NCI-H1417 treated with DMSO at 0.1 percent for 48 hours (cell line): ENCODE data around the gene CACNA1I.

ENCODE experiments used
- DNase-seq: peaks from one replicate; lab custom pipeline; 2025; lab: John Stamatoyannopoulos, UW

The CACNA1I gene

DNA sequence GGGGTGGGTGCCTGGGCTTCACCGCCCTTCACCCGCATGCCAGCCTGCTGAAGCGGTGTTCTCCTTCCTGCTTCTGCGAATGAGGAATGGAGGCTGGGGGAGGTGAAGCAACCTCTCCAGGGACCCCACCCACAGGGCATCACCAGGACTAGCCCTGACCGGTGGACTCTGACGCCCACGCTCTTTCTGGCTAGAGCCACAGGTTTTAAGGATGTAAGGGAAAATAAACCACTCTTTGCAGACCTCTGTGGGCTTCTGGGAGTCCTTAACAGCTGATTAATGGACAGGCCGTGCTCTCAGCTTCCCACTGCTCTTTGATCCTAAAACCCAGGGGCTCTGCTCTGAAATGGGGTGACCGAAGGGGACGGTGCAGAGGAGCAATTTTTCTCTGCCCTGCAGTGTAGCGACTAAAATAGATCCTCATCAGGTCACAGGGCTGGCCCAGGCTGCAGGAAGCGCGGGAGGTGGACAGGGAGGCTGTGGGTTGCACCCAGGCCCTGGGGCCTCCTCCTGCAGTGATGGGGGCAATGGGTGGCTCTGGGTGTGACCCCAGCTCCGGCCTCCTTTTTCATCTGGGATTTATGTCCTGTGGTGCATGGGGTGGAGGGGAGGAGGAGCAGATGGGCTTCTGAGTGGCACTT, 127.4 kb downstream of the CACNA1I start:
- DNase-seq, result no peak

DNA sequence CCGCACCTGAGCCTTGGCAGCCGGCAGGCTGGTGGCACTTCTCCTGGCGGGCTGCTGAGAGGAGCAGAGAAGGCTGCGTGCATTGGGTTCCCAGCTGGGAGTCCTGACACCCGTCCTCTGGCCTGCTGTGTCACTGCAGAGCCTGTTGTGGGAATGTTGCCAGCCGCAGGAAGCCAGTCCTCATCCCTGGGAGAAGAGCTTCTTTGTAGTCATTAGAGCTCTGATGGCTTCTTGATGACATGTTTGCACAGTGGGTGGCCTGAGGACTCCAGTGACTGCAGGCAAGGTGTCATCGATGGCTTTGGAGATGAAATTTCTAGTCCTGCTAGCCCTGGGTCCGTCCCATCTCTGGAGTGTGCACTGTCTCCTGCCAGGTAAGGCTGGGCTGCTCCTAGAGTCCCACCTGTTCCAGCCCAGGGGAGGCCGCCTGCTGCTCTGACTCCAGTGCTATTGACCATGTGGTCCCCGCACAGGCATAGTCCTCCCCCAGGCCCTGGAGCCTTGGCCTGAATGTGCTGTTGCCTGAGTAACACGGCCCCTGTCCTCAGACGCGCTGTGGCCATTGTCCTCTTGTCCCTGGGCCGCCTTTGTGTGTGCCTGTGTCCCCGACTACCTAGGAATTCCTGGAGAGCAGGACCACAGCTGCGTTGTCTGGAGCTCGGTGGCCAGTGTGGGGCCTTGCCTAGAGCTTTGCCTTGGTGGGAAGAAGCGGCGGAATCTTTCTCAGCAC, 129.2 kb downstream of the CACNA1I start:
- DNase-seq, result no peak

GRCh38 chr22:39700565-39700964, 130.0 kb downstream of the CACNA1I start:
- DNase-seq, result no peak

GRCh38 chr22:39703091-39703490, 132.5 kb downstream of the CACNA1I start:
- DNase-seq, result no peak

GRCh38 chr22:39703928-39704639, 133.5 kb downstream of the CACNA1I start:
- DNase-seq, result no peak

DNA sequence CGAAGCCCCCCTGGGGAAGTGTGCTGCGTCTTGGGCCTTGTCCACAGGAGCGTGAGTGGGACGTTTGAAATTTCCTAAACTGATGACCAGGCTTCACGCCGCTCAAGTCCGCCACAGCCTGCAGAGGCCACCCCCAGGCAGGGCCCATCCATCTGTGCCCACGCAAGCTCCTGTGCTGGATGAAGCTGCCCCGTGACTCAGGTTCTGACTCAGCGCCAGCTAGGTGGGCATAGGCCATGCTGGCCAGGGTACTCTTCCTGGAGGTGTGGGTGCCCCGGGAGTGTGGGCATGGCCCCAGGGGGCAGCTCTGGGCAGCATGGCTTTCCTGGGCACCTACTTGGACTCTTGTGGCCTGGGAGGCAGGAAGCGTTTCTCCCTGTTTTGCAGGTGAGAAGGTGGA, 134.8 kb downstream of the CACNA1I start:
- no peak for DNase-seq

- no peak for DNase-seq
Measured at GRCh38 chr22:39706376-39707140, 136.0 kb downstream of the CACNA1I start.

DNA sequence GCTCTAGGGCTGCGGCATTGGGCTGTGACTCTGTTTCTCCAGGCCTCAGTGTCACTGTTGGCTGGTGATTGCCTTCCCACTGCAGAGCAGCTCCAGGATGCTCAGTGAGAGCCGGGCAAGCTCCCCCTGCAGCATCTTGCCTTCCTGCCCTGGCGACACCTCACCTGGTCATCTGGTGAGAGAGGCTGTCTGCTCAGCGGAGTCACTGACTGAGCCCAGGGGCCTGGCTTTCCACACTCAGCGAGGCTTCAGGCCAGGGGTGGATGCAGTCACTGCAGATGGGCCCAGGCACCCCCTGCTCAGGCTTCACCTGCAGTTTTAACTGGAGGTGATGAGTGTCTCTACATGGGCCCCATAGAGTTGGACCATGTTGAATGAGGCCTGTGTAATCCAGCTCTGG, 136.8 kb downstream of the CACNA1I start:
- no peak for DNase-seq

- DNase-seq, result no peak
Measured at GRCh38 chr22:39707816-39708215, 137.3 kb downstream of the CACNA1I start.

DNA sequence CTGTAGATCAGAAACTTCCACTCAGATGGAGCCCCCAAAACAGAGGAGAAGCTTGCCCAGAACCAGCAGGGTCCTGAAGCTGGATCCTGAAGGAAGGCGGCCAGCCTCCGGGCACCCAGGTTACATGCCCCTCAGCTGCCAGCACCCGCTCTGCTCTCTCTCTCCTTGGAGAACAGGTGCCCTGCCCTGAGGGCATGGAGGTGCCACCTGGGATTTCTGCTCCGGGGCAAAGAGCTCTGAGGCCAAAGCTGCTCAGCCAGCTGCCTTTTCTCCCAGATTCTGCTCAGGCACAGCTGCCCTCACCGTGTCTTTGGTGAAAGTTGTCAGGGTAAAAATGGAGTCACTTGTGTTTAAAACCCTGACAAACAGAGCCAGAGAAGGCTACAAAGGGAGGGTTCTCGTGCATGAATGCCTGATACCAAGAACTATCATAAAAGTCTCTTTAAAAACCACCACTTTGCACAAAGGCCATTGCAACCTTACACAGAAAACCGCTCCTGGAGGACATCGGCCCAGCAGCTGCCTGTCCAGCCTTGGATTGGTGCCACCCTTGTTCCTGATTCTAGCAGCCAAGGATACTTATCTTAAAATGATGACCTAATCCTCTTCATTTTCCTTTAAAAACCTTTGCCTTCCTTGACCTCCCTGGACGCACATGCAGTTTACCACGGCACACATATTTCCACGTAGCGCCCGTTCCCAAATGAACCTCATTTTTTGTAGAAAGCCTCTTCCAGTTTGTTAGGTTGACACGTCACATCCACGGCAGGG, 140.0 kb downstream of the CACNA1I start:
- no peak for DNase-seq

- DNase-seq, result no peak
Measured at GRCh38 chr22:39712081-39712480, 141.5 kb downstream of the CACNA1I start.

DNA sequence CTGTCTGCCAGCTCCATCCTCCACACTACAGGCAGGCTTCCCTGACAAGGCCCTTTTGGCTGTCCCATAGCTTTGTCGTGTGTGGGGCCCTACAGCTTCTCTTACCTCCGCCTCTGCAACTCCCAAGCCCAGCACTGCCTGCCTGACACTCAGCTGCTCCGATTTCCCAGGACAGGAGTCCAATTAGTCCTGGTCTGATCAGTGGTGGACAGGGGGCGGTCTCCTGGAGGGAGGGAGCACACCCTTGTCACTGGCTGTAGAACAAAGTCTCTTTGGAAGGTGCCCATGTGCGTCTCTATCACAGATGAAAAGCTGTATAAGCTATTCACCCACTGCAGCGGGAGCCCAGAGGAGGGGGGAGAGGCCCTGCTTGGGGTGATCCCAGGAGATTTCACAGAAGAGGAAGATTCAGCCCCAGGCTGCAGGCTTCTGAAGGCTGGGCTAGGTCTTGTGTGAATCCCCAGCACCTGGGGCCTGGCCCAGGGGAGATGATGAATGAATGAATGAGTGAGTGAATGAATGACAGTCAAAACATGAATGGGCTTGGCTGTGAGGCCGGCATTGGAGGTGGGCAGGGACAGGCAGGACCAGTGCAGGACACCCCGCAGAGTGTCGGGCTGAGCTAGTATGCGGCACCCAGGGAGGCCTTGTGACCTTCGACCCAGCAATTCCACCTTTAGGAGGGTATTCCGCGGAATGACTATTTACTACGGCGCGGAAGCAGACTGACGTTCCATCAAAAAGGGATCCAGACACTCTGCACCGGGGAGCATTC, 142.4 kb downstream of the CACNA1I start:
- DNase-seq, result no peak

DNA sequence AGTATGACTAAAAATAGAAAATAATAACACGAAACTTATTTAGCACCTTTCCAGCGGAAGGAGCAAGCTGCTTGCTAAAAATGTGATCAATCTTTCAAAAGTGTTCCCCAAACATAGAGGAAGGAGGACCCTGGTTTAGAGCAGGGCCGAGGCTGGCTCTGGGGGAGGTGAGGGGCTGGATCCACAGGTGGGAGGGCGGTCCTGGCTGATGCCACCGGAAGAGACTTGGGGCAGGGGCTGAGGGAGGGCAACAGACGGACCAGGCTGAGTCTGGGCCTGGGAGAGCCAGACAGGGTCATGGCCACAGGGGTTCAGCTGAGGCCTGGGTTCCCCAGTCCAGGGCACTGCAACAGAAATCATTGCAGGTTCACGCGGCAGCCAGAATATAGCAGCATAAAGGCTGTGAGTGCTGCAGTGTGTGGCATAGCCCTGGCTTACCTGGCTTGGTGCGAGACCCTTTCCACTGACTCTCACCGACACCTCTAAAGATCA, 143.3 kb downstream of the CACNA1I start:
- DNase-seq, result no peak

GRCh38 chr22:39714321-39714720, 143.8 kb downstream of the CACNA1I start:
- no peak for DNase-seq

- no peak for DNase-seq
Measured at GRCh38 chr22:39715778-39716495, 145.4 kb downstream of the CACNA1I start.

DNA sequence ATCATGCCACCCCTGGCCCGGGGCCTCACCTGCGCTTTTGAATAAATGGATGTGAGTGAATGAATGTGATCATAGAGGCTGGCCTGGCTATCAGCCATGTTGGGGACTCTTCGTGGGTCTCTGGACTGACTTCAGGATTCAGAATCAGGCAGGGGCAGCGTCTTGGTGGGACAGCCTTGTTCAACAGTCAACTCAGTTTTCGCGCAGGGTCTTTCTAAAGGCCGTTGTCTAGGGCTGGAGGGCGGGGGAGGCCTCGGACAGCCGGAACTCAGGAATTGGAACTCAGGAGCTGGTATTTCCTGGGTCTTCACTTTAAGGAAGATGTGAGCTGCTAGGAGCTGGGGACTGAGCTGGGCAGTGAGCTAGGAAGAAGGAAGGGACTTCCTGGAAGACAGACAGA, 146.0 kb downstream of the CACNA1I start:
- DNase-seq, result no peak

DNA sequence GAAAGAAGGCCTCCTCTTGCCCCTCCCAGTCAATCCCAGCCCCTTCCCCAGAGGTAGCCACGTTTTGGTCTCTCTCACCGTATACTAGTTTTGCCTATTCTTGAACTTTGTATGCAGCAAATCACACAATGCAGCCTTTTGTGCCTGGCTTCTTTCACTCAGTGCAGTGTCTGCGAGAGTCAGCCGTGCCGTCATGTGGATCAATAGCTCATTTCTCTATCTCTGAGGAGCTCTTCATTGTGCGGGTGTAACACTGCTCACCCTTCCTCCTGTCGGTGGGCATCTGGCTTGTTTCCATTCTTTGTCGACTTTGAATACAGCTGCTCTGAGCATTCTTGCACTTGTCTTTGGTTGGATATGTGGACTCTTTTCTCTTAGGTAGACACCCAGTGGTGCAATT, 146.5 kb downstream of the CACNA1I start:
- DNase-seq, result no peak

DNA sequence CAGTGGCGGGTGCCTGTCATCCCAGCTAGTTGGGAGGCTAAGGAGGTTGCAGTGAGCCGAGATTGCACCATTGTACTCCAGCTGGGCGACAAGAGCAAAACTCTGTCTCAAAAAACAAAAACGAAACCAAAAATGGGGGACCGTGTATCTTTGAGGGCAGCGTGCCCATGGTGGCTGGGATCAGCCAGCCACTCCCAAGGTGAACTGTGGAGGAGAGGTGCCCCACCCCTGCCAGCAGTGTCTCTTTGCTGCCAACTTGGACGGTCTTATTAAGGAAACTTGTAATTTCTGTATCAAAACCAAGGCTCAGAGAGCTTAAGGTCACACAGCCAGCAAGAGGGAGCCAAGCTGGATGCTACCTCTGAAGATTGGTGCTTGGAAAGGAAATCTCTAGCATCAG, 147.7 kb downstream of the CACNA1I start:
- DNase-seq, result no peak

- DNase-seq, result no peak
Measured at GRCh38 chr22:39718921-39719475, 148.4 kb downstream of the CACNA1I start.
